ENCODE results near the gene PIP5K1C.
A peak's percentile ranks its signal among the peaks of the same experiment; 100 is the strongest.

PIP5K1C gene

DNA sequence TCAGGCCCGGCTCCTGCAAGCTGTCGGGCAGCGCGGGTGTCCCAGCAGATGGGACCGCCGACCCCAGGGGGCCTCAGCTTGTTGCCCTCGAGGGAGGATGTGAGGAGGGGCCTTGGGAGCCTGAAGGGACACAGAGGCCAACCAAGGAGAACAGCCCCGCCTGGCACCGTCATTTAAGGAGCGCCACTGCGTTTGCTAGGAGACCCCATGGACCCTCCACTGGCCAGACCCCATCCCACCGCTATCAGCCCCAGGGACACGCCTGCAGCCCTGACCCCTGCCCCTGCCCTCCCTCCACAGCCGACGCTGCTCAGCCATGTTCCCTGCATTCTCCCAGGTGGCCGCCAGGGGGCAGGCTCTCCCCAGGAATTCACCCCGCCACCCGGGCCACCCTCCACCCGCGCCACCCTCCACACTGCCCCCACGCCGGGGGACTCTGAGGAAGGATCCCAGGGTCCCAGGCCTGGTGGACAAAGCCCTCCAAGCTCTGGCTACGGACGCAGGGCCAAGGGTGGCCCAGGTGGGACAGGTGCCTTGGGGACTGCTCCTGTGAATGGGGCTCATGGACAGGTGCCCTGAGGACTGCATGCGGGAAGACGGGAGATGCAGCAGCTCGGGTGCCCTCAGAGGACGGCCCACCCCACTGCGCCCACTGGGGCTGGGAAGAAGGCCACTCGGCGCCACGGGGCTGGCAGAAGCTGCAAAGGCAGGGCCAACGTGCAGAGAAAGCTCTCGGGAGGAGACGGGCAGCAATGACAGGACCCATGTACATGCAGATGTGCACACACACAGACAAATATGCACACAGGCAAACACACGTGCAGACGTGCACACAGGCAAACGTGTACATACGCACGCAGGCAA, 34.4 kb downstream of the PIP5K1C start:
- peaks cover 78% of the 10 kb centered on the region for H3K36me3 Mint-ChIP-seq
- ATAC-seq, result peak; percentile 71
- H3K9me3 Mint-ChIP-seq, result no peaks in the 10 kb centered on the region
- peak overlapping the region; percentile 52 for H3K27ac Mint-ChIP-seq
- no peak overlapping the region for H3K4me3 Mint-ChIP-seq
- peak; percentile 87 to 93 for DNase-seq (ENCODE audit: low spot score in 2 of 2)
- H3K4me1 Mint-ChIP-seq, result peaks cover 49% of the 10 kb centered on the region

DNA sequence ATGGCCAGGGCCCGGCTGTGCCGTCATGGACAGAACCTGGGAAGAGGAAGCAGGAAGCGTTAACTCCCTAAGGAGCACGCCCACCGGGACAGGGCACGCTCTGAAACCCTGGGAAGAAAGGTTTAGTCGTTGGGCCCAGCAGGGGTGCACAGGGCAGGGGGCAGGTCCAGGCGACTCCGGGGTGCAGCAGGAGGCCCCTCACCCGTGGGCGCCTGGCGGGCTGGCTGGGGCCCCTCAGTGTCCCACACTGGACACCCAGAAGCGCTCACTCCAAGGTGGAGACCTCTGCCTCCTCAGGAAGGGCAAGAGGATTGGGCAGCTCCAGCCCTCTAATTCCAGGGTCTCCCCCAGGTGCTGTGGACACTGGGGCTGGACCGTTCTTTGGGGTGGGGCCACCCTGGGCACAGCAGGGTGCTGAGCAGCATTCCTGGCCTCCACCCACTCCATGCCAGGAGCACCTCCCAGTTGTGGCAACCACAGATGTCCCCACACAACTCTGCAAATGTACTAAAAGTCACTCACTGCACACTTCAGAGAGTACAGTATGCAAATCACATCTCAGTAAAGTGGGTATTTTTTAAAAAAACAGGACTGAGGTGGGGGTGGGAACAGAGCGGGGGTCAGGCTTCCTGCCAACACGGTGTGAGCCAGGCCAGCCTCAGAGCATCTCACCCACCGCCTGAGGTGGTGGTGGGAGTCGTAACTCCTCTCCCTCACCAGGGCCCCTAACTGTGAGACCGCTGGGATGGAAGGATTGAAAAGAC, 35.2 kb downstream of the PIP5K1C start:
- H3K4me3 Mint-ChIP-seq, result no peak overlapping the region
- no peak for DNase-seq (ENCODE audit: low spot score in 2 of 2)
- no peaks in the 10 kb centered on the region for H3K9me3 Mint-ChIP-seq

DNA sequence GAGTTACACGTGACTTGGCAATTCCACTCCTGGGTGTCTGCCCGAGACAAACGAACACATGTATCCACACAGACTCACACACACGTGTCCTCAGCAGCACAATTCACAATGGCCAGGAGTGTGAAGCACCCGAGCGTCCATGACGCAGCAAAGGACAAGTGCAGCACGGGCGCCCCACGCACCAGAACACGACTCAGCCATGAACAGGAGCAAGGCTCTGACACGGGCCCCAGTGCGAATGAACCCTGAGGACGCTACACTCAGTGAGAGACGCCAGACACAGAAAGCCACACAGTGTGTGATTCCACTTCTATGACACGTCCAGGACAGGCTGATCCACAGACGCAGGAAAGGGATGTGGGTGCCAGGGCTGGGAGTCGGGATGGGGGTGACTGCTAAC, 36.4 kb downstream of the PIP5K1C start:
- ATAC-seq (no peak), DNase-seq (ENCODE audit: low spot score in 2 of 2) (no peak)
- peaks cover 84% of the 10 kb centered on the region for H3K36me3 Mint-ChIP-seq
- peaks cover 29% of the 10 kb centered on the region for H3K4me1 Mint-ChIP-seq
- H3K9me3 Mint-ChIP-seq, result no peaks in the 10 kb centered on the region
- H3K27ac Mint-ChIP-seq, result no peak overlapping the region
- no peak overlapping the region for H3K4me3 Mint-ChIP-seq

More for the DNA sequence above, 35.2 kb downstream of the PIP5K1C start:
- H3K4me1 Mint-ChIP-seq, result peaks cover 41% of the 10 kb centered on the region
- ATAC-seq, result no peak
- H3K36me3 Mint-ChIP-seq, result peaks cover 77% of the 10 kb centered on the region
- H3K27ac Mint-ChIP-seq, result no peak overlapping the region

DNA sequence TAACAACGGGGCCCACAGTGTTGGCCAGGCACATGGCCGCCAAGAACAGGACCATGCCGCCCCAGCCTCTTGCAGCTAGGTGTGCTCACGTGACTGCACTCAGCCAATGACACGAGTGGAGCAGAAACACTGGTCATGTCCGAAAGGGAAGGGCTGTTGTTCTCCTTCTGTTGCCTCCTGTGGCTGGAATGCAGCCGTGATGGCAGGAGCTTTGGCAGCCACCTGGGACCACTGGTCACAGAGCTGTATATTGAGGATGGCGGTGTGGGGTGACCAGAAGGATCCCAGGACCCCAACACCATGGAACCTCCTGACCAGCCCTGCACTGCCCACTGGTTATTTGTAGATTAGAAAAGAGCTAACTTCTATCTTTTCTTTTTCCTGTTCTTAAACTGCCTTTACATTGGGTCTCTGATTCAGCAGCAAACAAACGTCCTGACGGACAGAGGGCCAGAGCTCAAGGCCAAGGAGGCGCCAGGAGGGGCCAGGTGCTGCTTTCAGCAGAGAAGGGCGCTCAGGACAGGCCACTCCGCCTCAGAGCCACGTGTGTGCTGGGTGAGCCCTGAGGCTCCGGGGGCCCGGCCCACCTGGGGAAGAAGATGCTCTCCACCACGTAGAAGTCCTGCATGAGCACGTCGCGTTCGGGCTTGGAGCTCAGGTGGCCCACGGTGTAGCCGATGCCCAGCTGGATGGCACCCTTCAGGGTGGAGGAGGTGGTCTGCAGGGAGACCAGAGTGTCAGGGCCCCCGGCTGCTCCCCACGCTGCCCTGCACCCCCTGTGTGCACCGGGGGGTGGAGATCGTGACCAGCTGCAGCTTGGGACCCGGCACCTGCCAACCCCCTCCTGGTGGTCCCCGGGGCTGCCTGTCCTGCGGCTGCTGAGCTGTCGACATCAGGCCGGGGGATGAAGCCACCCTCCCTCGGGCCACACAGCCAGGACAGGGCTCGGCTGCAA, 38.7 kb downstream of the PIP5K1C start:
- Mint-ChIP-seq H3K4me1 (peaks cover 8% of the 10 kb centered on the region), H3K9me3 (no peaks in the 10 kb centered on the region), H3K27ac (no peak overlapping the region), H3K36me3 (peaks cover 81% of the 10 kb centered on the region), H3K4me3 (no peak overlapping the region)
- DNase-seq (ENCODE audit: low spot score in 2 of 2), result no peak
- ATAC-seq, result no peak

DNA sequence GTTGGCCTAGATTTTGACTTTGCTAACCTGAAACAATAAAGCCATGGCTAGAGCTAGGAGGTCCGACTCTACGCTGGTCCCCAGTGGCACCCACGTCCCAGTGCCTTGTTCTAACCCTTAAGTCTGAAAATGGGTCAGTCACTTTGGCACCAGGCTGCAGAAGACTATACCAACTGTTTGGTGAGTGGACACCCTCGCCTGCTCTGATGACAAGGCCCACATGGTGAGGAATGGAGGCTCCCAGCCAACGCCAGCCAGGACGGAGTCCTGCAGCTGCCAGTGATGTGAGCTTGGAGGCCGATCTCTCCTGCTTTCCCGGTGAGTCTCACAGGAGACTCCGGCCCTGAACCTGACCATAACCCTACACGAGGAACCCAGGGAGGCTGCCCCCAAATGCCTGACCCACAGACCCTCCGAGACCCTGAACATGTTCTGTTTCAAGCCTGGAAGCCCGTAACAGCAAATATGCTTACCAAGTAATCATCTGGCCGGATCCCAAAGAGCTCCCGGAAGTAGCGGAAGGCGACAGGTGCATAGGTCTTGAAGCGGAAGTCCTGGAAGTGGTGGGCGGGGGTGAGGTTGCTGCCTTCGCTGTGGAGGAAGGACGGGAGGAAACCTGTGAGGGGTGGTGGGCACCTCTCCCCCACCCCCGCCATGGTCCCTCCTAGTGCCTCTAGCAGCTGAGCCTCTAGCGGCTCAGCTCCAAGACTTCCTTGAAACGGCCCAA, 39.6 kb downstream of the PIP5K1C start:
- H3K27ac Mint-ChIP-seq, result no peak overlapping the region
- no peaks in the 10 kb centered on the region for H3K4me1 Mint-ChIP-seq
- peaks cover 80% of the 10 kb centered on the region for H3K36me3 Mint-ChIP-seq
- H3K9me3 Mint-ChIP-seq, result no peaks in the 10 kb centered on the region
- DNase-seq (ENCODE audit: low spot score in 2 of 2) (no peak), ATAC-seq (no peak)
- no peak overlapping the region for H3K4me3 Mint-ChIP-seq

DNA sequence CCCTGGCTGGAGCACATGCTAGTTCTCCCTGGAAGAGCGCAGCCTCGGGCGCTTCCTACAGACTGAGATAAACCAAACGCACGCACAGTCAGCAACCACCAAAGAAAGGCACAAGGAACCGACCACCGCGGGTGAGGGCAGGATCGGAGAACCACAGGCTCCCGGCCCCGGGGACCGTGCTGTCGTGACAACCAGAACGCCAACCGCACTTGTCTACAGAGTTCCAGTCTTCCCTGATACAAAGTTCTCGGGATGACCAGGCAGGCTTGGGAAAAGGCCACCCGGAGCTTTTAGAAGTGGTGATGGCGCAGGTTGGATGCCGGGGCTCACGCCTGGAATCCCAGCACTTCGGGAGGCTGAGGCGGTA, 40.5 kb downstream of the PIP5K1C start:
- H3K9me3 Mint-ChIP-seq, result no peaks in the 10 kb centered on the region
- ATAC-seq, result no peak
- H3K27ac Mint-ChIP-seq, result no peak overlapping the region
- peaks cover 83% of the 10 kb centered on the region for H3K36me3 Mint-ChIP-seq
- DNase-seq (ENCODE audit: low spot score in 2 of 2), result no peak
- H3K4me3 Mint-ChIP-seq, result no peak overlapping the region
- H3K4me1 Mint-ChIP-seq, result no peaks in the 10 kb centered on the region

DNA sequence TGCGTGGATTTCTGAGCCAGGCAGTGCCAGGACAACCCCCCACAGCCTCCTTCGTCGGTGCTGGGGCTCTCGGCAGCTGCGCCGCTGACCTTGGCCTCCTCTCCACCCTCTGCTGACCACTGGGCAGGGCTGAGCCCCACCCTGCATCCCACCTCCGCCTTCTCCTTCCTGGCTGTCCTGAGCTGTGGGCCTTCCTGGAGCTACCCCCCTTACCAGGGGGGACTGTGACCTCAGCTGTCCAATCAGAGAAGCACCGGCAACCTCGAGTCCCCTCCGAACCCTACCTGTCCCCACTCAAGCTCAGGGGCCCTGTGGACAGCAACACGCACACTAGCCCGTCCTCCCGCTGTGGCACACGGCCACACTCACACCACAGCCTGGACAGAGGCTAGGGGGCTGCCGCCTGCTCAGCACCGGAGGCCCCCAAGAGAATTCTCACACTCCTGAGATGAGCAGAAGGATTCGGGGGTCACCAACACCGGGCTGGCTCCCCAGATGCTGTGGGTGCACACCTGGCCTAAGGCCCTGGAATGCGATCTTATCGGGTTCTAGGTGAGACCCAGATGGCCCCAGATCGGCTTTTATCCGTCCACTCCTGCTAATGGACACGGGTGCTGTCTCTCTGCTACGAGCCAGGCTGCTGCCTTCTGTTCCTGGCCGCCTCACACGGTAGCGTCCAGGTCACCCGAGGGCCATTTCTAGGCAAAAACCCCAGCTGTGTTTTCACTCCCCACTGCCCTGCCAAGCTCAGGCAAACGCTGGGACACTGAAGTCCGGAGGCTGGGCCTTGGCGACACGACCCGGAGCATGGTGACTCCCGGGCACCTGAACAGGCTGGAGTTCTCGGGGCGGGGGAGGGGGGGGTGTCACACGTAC, 41.2 kb downstream of the PIP5K1C start:
- no peak for ATAC-seq
- Mint-ChIP-seq H3K36me3 (peaks cover 83% of the 10 kb centered on the region), H3K4me3 (no peak overlapping the region), H3K27ac (no peak overlapping the region), H3K4me1 (no peaks in the 10 kb centered on the region), H3K9me3 (no peaks in the 10 kb centered on the region)
- no peak for DNase-seq (ENCODE audit: low spot score in 2 of 2)

DNA sequence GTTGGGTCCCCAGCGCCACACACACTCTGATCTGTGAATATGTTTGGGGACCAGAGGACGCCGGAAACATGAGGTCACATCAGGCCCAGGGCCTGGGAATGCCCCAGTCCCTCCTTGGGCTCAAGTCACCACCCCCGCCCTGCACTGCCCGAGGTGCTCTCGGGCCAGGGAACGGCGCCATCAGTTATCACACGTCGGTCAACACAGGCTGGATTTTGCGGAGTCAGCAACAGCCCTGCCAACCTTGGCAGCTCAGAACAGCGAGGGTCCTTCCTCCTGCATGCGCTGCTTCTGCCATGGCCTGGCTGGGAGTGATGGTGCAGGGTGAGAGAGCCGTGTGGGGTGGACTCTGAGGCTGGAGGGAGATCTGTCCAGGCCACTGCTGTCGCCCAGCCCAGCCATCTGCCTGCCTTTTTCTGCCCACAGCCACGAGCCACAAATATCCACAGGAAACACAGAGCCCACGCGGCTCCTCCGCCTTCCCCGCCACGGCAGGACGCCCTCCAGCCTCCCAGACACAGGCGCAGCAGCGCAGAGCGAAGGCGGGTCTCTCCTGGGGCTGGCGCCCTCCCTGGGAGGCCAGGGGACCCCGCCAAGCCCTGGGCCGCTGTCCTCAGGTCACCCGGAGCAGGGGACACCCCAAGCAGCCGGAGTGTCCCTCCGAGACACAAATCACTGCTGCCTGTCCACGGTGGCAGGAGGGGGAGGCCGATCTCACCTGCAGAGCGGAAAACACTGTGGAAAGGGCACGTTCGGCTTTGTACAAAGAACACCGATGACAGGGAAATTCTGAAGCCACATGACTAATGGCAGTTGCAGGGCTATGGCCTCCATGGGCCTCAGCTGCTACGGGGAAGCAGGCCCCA, 42.0 kb downstream of the PIP5K1C start:
- DNase-seq (ENCODE audit: low spot score in 2 of 2) (no peak), ATAC-seq (no peak)
- Mint-ChIP-seq H3K4me1 (no peaks in the 10 kb centered on the region), H3K36me3 (peaks cover 83% of the 10 kb centered on the region), H3K27ac (no peak overlapping the region), H3K4me3 (no peak overlapping the region), H3K9me3 (no peaks in the 10 kb centered on the region)

DNA sequence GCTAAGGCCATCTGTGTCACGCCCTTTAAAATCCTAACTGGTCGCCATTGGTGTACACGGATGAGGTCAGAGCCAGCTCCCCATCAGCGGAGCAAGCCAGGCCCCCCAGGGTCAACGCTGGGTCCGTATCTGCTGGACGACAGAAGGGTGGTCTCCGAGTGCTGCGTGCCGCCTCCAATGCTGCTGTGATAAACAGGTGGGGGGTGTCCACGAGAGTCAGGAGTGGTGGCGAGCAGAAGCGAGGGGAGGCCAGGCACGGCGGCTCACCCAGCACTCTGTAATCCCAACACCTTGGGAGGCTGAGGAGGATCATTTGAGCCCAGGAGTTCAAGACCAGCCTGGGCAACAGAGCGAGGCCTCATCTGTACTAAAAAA, 42.9 kb downstream of the PIP5K1C start:
- no peak overlapping the region for H3K27ac Mint-ChIP-seq
- no peak for ATAC-seq
- DNase-seq (ENCODE audit: low spot score in 2 of 2), result no peak
- no peaks in the 10 kb centered on the region for H3K9me3 Mint-ChIP-seq
- no peak overlapping the region for H3K4me3 Mint-ChIP-seq
- peaks cover 83% of the 10 kb centered on the region for H3K36me3 Mint-ChIP-seq
- H3K4me1 Mint-ChIP-seq, result no peaks in the 10 kb centered on the region

DNA sequence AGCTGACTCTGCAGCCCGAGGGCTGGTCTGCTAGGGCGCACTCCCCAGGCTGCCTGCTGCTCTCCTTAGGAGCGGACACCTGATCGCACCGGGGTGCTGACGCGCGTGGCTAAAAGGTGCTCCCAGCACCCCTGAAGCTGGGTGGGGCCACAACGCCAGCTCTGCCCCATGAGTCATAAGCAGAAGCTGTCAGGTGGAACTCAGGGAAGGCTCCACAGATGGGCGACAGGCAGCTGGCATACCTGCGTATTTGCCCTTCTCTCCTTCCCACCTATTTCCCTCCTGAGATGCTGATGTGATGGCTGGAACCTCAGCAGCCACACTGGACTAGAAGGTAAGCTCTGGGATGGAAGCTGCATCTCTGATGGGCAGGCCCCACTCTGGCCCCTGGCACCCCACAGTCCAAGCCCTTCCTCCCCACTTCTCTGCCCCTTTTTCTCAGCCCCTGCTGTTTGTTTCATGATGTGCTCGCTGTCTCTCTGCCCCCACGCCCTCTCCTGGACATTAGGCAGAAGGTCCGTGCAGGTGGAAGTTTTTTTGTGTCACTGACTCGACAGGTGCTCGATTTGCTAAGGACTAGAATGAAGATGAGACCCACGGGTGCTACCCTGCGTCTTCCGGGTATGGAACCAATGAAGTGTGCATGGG, 43.4 kb downstream of the PIP5K1C start:
- Mint-ChIP-seq H3K36me3 (peaks cover 86% of the 10 kb centered on the region), H3K4me1 (no peaks in the 10 kb centered on the region), H3K4me3 (no peak overlapping the region), H3K27ac (no peak overlapping the region), H3K9me3 (no peaks in the 10 kb centered on the region)
- DNase-seq (ENCODE audit: low spot score in 2 of 2), result no peak
- ATAC-seq, result no peak

DNA sequence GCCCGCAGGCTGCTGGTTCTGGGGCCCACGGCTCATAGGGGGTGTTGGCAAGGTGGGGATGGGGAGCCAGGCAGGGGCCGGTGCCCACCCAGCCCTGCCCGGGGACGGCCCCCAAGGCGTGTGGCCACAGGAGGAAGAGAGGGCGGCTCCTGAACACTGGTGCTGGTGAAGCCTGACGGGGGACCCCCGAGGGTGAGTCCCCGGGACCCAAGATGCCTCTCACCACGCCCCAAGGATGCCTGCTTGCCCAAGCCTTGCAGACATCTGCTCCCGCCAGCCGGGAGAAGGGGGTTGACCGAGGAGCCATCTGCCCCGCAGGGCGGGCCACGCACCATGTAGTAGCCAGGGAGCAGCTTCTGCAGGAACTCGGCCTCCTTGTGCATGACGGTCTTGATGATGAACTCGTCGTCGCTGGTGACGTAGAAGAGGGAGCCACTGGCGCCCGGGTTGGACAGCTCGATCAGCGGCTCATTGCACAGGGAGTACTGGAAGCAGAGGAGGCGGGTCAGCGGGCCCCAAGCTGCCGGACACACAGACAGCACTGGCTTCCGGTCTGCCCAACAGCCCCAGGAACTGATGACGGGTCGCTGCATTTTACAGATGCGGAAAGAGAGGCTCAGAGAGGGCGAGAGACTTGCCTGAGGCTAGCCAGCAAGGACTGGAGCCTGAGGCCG, 44.1 kb downstream of the PIP5K1C start:
- Mint-ChIP-seq H3K4me3 (no peak overlapping the region), H3K36me3 (peaks cover 87% of the 10 kb centered on the region), H3K27ac (no peak overlapping the region), H3K4me1 (no peaks in the 10 kb centered on the region), H3K9me3 (no peaks in the 10 kb centered on the region)
- ATAC-seq (no peak), DNase-seq (ENCODE audit: low spot score in 2 of 2) (no peak)

DNA sequence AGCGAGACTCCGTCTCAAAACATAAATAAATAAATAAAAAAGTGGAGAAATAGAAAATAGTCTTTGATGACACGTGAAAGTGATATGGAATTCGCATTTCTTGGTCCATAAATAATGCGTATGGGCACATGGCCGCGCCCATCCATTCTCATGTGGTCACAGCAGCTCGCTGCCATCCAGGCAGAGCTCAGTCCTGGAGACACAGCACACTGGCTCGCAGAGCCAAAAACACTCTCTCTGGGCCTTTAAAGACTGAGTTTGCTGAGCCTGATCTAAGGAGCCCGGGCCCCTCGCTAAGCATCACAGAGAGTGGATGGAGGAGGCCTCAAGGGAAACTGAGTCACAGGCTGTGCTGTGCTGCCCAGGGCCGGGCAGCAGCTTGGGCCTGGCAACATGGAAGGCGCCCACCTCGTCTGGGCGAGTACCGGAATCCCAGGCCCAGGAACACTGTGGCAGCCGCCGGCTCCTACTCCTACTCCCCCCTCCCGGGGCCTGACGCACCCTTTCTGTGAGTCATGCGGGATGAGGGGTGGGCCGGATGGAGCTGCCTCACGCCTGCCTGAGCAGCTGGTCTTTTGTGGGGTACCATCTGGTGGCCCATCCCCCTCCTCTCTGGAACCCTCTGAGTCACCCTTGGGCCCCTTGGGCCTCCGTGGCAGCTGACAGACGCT, 44.7 kb downstream of the PIP5K1C start:
- ATAC-seq (peak; percentile 4), DNase-seq (ENCODE audit: low spot score in 2 of 2) (no peak)
- Mint-ChIP-seq H3K36me3 (peaks cover 88% of the 10 kb centered on the region), H3K9me3 (no peaks in the 10 kb centered on the region), H3K27ac (no peak overlapping the region), H3K4me3 (no peak overlapping the region), H3K4me1 (no peaks in the 10 kb centered on the region)

Measured in stimulated activated effector memory CD8-positive, alpha-beta T cell treated with anti-CD3 and anti-CD28 coated beads, Interleukin-12 subunit alpha, Interleukin-12 subunit beta, amount 100 ng/mL, for 72 hours (primary cell).